Measurements from ENCODE around the gene ZMYND8. TPM values are rescaled to one million over a fixed set of nuclear protein-coding genes. Genes with fewer than 3 reads are reported as not detected.
A peak's percentile ranks its signal among the peaks of the same experiment; 100 is the strongest.
"Not testable (repeated sequence)": the region's sequence is repeated elsewhere in the genome, so short reads cannot be mapped to it uniquely, and the experiment has no call there.

ZMYND8 gene
- total RNA-seq, 6 experiments from 2014 or later, result 27.8 to 38.3 (median 34.8) TPM

GRCh38 chr20:47373206-47373733, 16.8 kb upstream of the ZMYND8 start:
- Mint-ChIP-seq H3K4me3 (no peak overlapping the region; the same call in 1 of the 2 replicates), H3K9me3 (no peaks in the 10 kb centered on the region), H3K27me3 (ENCODE audit: insufficient read depth) (no peaks in the 10 kb centered on the region), H3K4me1 (ENCODE audit: low read depth) (peaks cover 16% of the 10 kb centered on the region), H3K36me3 (ENCODE audit: low read depth) (no peaks in the 10 kb centered on the region), H3K27ac (peak overlapping the region; percentile 86; the same call in 1 of the 2 replicates)
- no peak for DNase-seq
- no peak for TF ChIP-seq CTCF (IDR thresholded peaks at IDR 0.05)

GRCh38 chr20:47370850-47371782, 14.6 kb upstream of the ZMYND8 start:
- DNase-seq, result no peak
- Mint-ChIP-seq H3K4me3 (no peak overlapping the region), H3K36me3 (ENCODE audit: low read depth) (no peaks in the 10 kb centered on the region), H3K27ac (no peak overlapping the region), H3K4me1 (ENCODE audit: low read depth) (peaks cover 12% of the 10 kb centered on the region), H3K27me3 (ENCODE audit: insufficient read depth) (no peaks in the 10 kb centered on the region), H3K9me3 (no peaks in the 10 kb centered on the region)
- TF ChIP-seq CTCF (IDR thresholded peaks at IDR 0.05), result no peak

GRCh38 chr20:47370214-47370613, 13.7 kb upstream of the ZMYND8 start:
- TF ChIP-seq CTCF (IDR thresholded peaks at IDR 0.05), result no peak
- no peak for DNase-seq
- H3K36me3 Mint-ChIP-seq (ENCODE audit: low read depth), result no peaks in the 10 kb centered on the region
- H3K27ac Mint-ChIP-seq, result no peak overlapping the region
- no peak overlapping the region for H3K4me3 Mint-ChIP-seq
- H3K9me3 Mint-ChIP-seq, result no peaks in the 10 kb centered on the region
- no peaks in the 10 kb centered on the region for H3K27me3 Mint-ChIP-seq (ENCODE audit: insufficient read depth)
- H3K4me1 Mint-ChIP-seq (ENCODE audit: low read depth), result peaks cover 11% of the 10 kb centered on the region

GRCh38 chr20:47368301-47368700, 11.8 kb upstream of the ZMYND8 start:
- peaks cover 10% of the 10 kb centered on the region for H3K4me1 Mint-ChIP-seq (ENCODE audit: low read depth)
- H3K27ac Mint-ChIP-seq, result no peak overlapping the region
- DNase-seq, result no peak
- no peak overlapping the region for H3K4me3 Mint-ChIP-seq
- H3K27me3 Mint-ChIP-seq (ENCODE audit: insufficient read depth), result no peaks in the 10 kb centered on the region
- H3K9me3 Mint-ChIP-seq, result no peaks in the 10 kb centered on the region
- TF ChIP-seq CTCF (IDR thresholded peaks at IDR 0.05), result no peak
- no peaks in the 10 kb centered on the region for H3K36me3 Mint-ChIP-seq (ENCODE audit: low read depth)

- DNase-seq; H3K27ac Mint-ChIP-seq; H3K9me3 Mint-ChIP-seq; H3K36me3 Mint-ChIP-seq (ENCODE audit: low read depth); H3K4me3 Mint-ChIP-seq; H3K27me3 Mint-ChIP-seq (ENCODE audit: insufficient read depth); H3K4me1 Mint-ChIP-seq (ENCODE audit: low read depth): not testable (repeated sequence)
Observed at GRCh38 chr20:47366301-47366700, 9.8 kb upstream of the ZMYND8 start.
